HepG2 (cell line): Measurements from ENCODE around the gene SNX24.
"Not testable (repeated sequence)": the region's sequence is repeated elsewhere in the genome, so short reads cannot be mapped to it uniquely, and the experiment has no call there.

Experiments used
- ATF3 ChIP-seq: sonication (generic); formaldehyde crosslinking; IDR thresholded peaks from 2 replicates; pipeline ENCODE4 v1.4.0; 2020; ENCODE audit warnings: missing genetic modification reagents
- CHD2 ChIP-seq: IDR thresholded peaks from 2 replicates; pipeline ENCODE4 v1.6.1; 2011; ENCODE audit warnings: low read depth, low read length, improper control_type of control experiment
- MXI1 ChIP-seq: IDR thresholded peaks from 3 replicates; pipeline ENCODE4 v1.6.1; 2012; ENCODE audit warnings: low read depth, low read length, inconsistent platforms, borderline replicate concordance
- PBX3 ChIP-seq: sonication (generic); formaldehyde crosslinking; IDR thresholded peaks from 2 replicates; pipeline ENCODE4 v1.8.1; 2023; ENCODE audit warnings: missing genetic modification reagents, inconsistent platforms, borderline replicate concordance
- POLR2A ChIP-seq, 2 experiments: IDR thresholded peaks; 2 replicates each; pipeline ENCODE4 v1.6.1; 2011; ENCODE audit warnings: low read depth in 2 of 2, low read length in 2 of 2, mild to moderate bottlenecking in 1 of 2, moderate library complexity in 1 of 2; ENCODE audit not compliant: insufficient read depth in 1 of 2
- POLR2AphosphoS2 ChIP-seq: IDR thresholded peaks from 2 replicates; pipeline ENCODE4 v1.6.1; 2011; ENCODE audit warnings: low read depth, low read length, improper control_type of control experiment
- SALL1 ChIP-seq: sonication (generic); formaldehyde crosslinking; IDR thresholded peaks from 2 replicates; pipeline ENCODE4 v1.8.0; 2022; ENCODE audit warnings: mild to moderate bottlenecking, missing genetic modification reagents
- SIN3A ChIP-seq: IDR thresholded peaks from 2 replicates; pipeline ENCODE4 v1.6.1; 2011; ENCODE audit warnings: low read depth, mild to moderate bottlenecking, control low read depth, low read length, borderline replicate concordance
- TAF15 ChIP-seq: fragments of 200-400 bp; formaldehyde crosslinking; IDR thresholded peaks from one replicate; pipeline ENCODE4 v1.6.1; 2018; ENCODE audit warnings: mild to moderate bottlenecking, low read depth, low read length; ENCODE audit not compliant: poor library complexity, severe bottlenecking
- ZNF670 ChIP-seq: sonication (generic); formaldehyde crosslinking; IDR thresholded peaks from 2 replicates; pipeline ENCODE4 v1.8.0; 2022; ENCODE audit warnings: mild to moderate bottlenecking, missing genetic modification reagents, borderline replicate concordance
- TF ChIP-seq, protein P1 (sequence below): sonication (generic); formaldehyde crosslinking; IDR thresholded peaks from 2 replicates; pipeline ENCODE4 v1.5.0; 2020; ENCODE audit warnings: mild to moderate bottlenecking, missing genetic modification reagents, moderate library complexity

- TF ChIP-seq SIN3A; SALL1 (CRISPR knock-in tag); PBX3; CHD2; POLR2AphosphoS2; MXI1; ATF3; ZNF670 (CRISPR knock-in tag); POLR2A (IDR thresholded peaks at IDR 0.05; ENCODE audit: insufficient read depth in 1 of 2, low read depth in 2 of 2, low read length in 2 of 2); TAF15: not testable (repeated sequence)
- TF ChIP-seq, protein P1, sequence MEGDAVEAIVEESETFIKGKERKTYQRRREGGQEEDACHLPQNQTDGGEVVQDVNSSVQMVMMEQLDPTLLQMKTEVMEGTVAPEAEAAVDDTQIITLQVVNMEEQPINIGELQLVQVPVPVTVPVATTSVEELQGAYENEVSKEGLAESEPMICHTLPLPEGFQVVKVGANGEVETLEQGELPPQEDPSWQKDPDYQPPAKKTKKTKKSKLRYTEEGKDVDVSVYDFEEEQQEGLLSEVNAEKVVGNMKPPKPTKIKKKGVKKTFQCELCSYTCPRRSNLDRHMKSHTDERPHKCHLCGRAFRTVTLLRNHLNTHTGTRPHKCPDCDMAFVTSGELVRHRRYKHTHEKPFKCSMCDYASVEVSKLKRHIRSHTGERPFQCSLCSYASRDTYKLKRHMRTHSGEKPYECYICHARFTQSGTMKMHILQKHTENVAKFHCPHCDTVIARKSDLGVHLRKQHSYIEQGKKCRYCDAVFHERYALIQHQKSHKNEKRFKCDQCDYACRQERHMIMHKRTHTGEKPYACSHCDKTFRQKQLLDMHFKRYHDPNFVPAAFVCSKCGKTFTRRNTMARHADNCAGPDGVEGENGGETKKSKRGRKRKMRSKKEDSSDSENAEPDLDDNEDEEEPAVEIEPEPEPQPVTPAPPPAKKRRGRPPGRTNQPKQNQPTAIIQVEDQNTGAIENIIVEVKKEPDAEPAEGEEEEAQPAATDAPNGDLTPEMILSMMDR (CRISPR knock-in tag), result not testable (repeated sequence)
These were observed 128.3 kb downstream of the SNX24 start for GRCh38 chr5:122973759-122974158.
